HG03457 (cell line): ENCODE results near the gene IZUMO4.
A peak's percentile ranks its signal among the peaks of the same experiment; 100 is the strongest.
"Not testable (repeated sequence)": the region's sequence is repeated elsewhere in the genome, so short reads cannot be mapped to it uniquely, and the experiment has no call there.

Experiments
- ATAC-seq: cut with Tn5 transposase; IDR thresholded peaks from one replicate; pipeline ENCODE4 v1.9.1; 2021; ENCODE audit warnings: moderate number of reproducible peaks; ENCODE audit not compliant: unreplicated experiment

IZUMO4 gene

DNA sequence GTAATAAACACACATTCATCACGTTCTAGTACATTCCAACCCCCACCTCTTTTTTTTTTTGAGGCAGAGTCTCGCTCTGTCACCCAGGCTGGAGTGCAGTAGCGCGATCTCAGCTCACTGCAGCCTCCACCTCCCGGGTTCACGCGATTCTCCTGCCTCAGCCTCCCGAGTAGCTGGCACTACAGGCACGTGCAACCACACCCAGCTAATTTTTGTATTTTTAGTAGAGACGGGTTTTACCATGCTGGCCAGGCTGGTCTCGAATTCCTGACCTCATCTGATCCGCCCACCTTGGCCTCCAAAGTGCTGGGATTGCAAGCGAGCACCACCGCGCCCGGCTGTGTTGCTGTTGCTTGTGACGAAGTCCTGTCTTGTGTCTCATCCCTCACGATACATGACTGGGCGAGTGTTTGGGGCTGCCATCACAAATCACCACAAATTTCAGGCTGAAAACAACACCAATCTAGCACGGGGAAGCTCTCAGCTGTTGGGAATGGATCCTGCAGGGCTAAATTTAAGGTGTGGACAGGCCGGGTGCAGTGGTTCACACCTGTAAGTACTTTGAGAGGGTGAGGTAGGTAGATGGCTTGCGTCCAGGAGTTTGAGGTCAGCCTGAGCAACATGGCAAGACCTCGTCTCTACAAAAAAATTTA lies 16.3 kb upstream of the IZUMO4 start:
- no peak for ATAC-seq

- ATAC-seq: no peak
Measured at GRCh38 chr19:2081873-2082810, 14.6 kb upstream of the IZUMO4 start.

DNA sequence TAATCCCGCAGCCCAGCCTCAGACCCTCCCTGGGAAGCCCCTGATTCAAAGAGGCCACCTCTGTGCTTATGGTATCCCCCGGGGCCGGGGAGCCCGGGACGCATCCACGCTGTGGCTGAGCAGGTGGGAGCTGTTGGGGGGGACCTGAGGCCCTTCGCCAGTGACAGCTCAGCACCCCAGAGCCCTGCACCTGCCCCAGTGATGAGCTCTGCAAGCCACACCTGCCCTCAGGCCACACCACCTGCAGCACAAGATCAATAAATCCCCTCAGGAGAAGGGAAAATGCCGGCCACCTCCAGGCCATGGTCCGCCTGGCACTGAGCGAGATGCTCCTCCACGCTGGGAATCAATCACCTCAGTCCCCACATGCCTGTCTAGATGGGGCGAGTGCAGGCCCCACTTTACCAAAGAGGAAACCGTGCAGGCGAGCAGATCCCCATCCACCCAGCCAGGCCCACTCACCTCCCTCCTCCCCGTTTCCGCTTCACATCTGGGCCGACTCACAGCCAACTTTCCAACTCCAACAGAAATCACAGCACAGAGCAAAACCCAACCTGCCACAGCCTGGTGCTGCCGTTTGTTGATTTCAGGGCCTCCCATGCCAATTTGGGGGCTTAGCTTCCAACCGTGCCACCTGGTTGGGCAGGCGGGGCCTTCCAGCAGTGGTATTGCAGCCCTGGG lies 13.4 kb upstream of the IZUMO4 start:
- no peak for ATAC-seq

DNA sequence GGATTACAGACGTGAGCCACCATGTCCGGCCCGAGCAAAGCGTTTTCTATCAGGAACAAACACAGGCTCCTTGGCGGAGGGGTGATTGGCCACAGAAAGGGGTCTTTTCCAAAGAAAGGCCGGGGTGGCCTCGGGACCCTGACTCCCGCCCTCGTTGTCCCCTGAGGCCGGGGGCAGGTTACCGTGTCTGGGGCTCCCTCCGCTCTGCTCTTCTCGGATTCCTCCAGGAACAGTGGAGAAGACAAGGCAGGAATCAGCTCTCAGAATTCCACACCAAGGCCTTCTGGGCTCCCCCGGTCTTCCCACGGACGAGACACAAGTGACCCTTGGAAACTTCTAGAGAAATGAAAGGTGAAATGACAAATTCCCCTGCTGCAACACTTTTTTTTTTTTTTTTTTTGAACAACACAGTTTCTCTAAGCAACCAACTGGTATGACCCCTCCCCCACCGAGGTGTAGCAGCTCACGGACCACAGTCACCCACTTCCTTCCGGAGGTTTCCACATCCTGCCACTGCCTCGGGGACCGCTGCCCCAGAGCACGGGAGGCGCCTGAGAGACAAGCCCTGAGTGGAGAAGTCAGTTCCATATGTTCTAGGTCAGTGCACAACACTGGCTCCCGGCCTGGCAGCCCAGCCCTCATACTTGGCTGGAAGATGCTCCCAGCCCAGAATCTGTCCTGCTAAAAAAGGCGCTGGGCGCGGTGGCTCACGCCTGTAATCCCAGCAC lies 11.6 kb upstream of the IZUMO4 start:
- ATAC-seq: peak; percentile 25

GRCh38 chr19:2086695-2087620 lies 9.8 kb upstream of the IZUMO4 start:
- not testable (repeated sequence) for ATAC-seq

DNA sequence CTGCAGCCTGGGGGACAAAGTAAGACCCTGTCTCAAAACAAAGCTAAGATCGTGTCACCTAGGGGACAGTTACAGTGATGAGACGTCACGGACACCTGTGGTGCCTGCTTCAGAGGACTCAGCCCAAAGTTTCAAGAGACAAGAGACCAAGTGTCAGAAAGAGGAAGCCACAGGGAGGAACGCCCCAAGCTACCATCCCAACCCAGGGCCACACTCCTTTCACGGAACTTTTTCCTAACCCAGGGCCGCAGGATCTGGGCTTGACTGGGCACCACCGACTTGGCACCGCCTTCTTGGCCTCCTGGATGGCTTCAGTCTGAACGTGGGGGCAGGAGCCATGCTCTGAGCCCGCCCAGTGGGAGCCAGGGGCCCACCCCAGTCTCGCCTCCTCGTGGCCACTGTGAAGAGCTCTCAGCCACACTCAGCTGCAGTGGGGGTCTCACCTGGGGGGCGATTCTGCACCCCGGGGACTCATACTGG lies 9.1 kb upstream of the IZUMO4 start:
- no peak for ATAC-seq

DNA sequence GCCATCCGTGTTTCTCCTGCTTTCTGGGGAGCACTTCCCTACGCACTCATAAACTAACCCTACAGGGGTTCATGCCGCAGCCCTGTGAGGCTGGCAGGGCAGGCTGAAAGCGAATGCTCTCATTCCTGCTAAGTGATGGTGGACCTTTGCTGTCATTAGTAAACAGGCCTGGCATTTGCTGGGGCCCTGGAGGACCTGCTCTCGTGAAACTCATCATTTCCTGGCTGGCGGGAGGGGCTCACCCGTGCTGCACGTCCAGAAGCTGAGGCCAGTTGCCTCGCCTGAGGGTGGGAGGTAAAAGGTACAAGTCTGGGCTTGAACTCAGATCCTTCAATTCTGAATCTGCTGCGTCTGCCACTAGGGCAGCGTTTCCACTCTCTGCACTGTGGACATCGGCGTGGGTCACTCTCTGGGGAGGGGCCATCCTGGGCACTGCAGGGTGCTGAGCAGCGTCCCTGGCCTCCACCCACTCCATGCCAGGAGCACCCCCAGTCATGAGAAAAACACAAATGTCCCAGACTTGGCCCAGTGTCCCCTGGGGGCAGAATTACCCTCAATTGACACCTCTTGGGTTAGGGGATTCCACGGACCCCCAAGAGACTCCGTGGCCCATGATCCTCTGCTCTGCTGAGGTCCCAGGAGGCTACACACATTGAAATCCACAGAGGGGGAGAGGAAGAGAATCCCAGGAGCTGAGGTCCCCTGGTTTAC lies 7.6 kb upstream of the IZUMO4 start:
- no peak for ATAC-seq

DNA sequence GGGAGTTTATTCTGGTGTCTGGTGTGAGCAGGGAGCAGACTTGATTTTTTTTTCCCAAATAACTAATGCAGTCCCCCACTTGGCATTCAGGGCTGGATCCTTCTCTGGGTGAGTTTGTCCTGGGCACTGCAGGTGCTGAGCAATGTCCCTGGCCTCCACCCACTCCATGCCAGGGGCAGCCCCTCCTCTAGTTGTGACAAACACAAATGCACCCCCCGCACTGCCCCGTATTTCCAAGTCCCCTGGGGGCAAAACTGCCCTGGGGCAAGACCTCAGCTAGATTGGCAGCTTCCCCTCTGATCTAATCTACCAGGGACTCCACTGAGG lies 7.0 kb upstream of the IZUMO4 start:
- ATAC-seq: no peak

GRCh38 chr19:2091926-2092525 lies 4.7 kb upstream of the IZUMO4 start:
- ATAC-seq: not testable (repeated sequence)

DNA sequence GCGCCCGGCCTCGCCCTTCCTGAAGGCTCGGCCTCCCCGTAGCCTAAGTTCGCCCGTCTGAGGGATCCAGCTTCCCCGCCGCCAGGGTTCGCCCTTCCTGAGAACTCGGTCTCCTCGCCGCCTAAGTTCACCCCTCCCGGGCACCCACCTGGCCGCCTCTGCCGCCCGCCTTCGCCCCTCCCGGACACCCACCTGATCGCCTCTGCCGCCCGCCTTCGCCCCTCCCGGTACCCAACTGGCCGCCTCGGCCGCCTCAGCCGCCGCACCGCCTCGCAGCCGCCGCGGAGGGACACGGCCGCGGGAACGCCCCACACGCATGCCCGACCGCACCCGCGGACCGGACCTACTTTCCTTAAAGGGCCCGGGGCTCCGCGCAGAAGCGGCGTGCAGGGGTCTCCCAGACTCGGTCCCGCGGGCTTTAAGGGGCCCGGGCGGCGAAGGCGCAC lies 658 bp upstream of the IZUMO4 start, which contains the start of gene MOB3A:
Gene MOB3A, minus strand, starts transcription at position 293 of the 446 bp plus-strand sequence. CDS start 17,766 bp downstream, outside the sequence.
- ATAC-seq: peak; percentile 27

DNA sequence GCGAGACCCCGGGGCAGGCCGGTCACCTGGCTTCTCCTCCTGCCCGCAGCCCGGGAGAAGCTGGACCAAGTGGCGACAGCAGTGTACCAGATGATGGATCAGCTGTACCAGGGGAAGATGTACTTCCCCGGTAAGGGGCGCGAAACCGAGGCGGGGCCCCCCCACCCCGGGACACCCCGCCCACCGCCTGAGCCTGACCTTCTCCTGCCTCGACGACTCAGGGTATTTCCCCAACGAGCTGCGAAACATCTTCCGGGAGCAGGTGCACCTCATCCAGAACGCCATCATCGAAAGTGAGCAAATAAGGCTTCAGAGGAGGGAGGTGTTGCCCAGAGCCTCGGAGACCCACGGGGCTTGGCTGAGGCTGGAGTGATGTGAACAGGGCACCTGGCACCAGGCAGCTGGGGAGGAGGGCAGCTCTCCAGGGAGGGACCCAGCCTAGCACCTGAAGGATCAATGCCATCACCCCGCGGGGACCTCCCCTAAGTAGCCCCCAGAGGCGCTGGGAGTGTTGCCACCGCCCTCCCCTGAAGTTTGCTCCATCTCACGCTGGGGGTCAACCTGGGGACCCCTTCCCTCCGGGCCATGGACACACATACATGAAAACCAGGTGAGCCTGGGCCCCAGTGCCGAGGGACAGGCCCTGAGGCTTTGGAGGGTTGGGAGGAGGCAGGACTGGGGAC lies 629 bp downstream of the IZUMO4 start:
- ATAC-seq: no peak

DNA sequence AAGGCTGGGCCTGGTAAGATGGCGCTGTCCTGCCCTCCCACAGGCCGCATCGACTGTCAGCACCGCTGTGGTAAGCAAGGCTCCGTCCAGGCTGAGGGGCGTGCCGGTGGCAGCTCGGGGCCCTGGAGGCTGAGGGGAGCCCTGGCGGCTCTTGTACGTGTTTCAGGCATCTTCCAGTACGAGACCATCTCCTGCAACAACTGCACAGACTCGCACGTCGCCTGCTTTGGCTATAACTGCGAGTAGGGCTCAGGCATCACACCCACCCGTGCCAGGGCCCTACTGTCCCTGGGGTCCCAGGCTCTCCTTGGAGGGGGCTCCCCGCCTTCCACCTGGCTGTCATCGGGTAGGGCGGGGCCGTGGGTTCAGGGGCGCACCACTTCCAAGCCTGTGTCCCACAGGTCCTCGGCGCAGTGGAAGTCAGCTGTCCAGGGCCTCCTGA lies 1.2 kb downstream of the IZUMO4 start:
- no peak for ATAC-seq

DNA sequence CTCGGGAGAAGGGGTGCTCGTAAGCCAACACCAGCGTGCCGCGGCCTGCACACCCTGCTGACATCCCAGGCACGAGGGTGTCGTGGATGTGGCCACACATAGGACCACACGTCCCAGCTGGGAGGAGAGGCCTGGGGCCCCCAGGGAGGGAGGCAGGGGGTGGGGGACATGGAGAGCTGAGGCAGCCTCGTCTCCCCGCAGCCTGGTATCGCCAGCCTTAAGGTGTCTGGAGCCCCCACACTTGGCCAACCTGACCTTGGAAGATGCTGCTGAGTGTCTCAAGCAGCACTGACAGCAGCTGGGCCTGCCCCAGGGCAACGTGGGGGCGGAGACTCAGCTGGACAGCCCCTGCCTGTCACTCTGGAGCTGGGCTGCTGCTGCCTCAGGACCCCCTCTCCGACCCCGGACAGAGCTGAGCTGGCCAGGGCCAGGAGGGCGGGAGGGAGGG lies 2.4 kb downstream of the IZUMO4 start:
- no peak for ATAC-seq

DNA sequence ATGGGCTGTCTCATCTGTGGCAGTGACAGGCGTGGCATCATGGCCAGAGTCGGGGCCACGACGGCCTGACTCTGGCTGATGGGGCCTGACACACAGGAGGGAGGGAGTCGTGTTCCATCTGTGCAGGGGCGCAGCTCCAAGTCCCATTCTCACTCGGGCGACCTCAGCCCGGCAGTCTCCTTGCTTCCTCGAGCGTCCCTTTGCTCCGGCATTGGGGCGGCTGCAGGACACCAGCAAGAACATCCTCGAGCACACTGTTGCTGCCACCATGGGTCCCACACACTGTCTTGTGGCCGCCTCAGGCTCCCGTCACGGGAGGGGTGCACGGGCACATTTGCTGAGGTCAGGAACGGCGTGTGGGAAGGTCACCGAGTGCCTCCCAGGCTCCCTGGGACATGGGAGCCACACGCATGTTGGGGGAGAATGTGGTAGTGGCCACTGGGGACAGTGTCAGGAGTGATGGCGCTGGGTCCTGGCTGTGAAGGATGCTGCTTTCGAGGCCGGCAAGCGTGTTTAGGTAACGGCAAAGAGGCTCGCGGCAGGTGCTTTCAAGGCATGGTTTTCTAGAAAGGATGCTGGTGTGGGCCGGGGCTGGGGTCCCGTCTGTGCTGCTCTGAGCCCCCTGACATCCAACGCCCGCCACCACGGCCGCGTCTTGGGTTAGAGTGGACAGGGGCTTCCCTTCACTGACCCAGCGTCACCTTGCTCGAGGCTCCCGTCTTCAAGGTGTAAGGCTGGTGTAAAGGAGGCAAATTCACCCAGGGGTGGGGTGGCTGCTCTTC lies 3.4 kb downstream of the IZUMO4 start:
- ATAC-seq: no peak

- ATAC-seq: no peak
Measured at GRCh38 chr19:2100719-2101061, 4.0 kb downstream of the IZUMO4 start.

- no peak for ATAC-seq
Measured at GRCh38 chr19:2101417-2102335, 5.0 kb downstream of the IZUMO4 start.
